ENCODE data around the gene AOPEP.
"Not testable (repeated sequence)": the region's sequence is repeated elsewhere in the genome, so short reads cannot be mapped to it uniquely, and the experiment has no call there.

The AOPEP gene

GRCh38 chr9:94829380-94830070, 103.0 kb downstream of the AOPEP start:
- H3K9ac ChIP-seq (ENCODE audit: low read length in 2 of 2): no peak overlapping the region
- peaks cover 7% of the 10 kb centered on the region for H3K4me1 ChIP-seq (ENCODE audit: control insufficient read depth, insufficient read depth, low read length)
- no peaks in the 10 kb centered on the region for H3K27me3 ChIP-seq (ENCODE audit: control insufficient read depth in 1 of 2, insufficient read depth in 2 of 2, low read length in 2 of 2)
- no peak overlapping the region for H3K27ac ChIP-seq (ENCODE audit: low read length)
- H3K9me3 ChIP-seq (ENCODE audit: control insufficient read depth in 2 of 2, low read length in 2 of 2): no peaks in the 10 kb centered on the region
- H3K36me3 ChIP-seq (ENCODE audit: control insufficient read depth in 2 of 2, insufficient read depth in 2 of 2, low read length in 2 of 2): no peaks in the 10 kb centered on the region
- H3K4me3 ChIP-seq (ENCODE audit: low read length in 2 of 2): no peak overlapping the region

- H3K4me3 ChIP-seq (ENCODE audit: low read length in 2 of 2); H3K36me3 ChIP-seq (ENCODE audit: control insufficient read depth in 2 of 2, insufficient read depth in 2 of 2, low read length in 2 of 2); H3K9me3 ChIP-seq (ENCODE audit: control insufficient read depth in 2 of 2, low read length in 2 of 2); H3K9ac ChIP-seq (ENCODE audit: low read length in 2 of 2); H3K4me1 ChIP-seq (ENCODE audit: control insufficient read depth, insufficient read depth, low read length); H3K27ac ChIP-seq (ENCODE audit: low read length); H3K27me3 ChIP-seq (ENCODE audit: control insufficient read depth in 1 of 2, insufficient read depth in 2 of 2, low read length in 2 of 2): not testable (repeated sequence)
Observed at GRCh38 chr9:94830071-94830604, 103.6 kb downstream of the AOPEP start.

GRCh38 chr9:94833802-94834201, 107.3 kb downstream of the AOPEP start:
- Histone ChIP-seq H3K4me3 (ENCODE audit: low read length in 2 of 2) (no peak overlapping the region), H3K9me3 (ENCODE audit: control insufficient read depth in 2 of 2, low read length in 2 of 2) (peaks cover 0 to 3% of the 10 kb centered on the region in 2 donors), H3K36me3 (ENCODE audit: control insufficient read depth in 2 of 2, insufficient read depth in 2 of 2, low read length in 2 of 2) (no peaks in the 10 kb centered on the region), H3K27me3 (ENCODE audit: control insufficient read depth in 1 of 2, insufficient read depth in 2 of 2, low read length in 2 of 2) (no peaks in the 10 kb centered on the region), H3K4me1 (ENCODE audit: control insufficient read depth, insufficient read depth, low read length) (no peaks in the 10 kb centered on the region), H3K9ac (ENCODE audit: low read length in 2 of 2) (no peak overlapping the region), H3K27ac (ENCODE audit: low read length) (no peak overlapping the region)

GRCh38 chr9:94837404-94837803, 110.9 kb downstream of the AOPEP start:
- Histone ChIP-seq H3K36me3 (ENCODE audit: control insufficient read depth in 2 of 2, insufficient read depth in 2 of 2, low read length in 2 of 2) (no peaks in the 10 kb centered on the region), H3K27me3 (ENCODE audit: control insufficient read depth in 1 of 2, insufficient read depth in 2 of 2, low read length in 2 of 2) (no peaks in the 10 kb centered on the region), H3K4me3 (ENCODE audit: low read length in 2 of 2) (no peak overlapping the region)

GRCh38 chr9:94839398-94839797, 112.9 kb downstream of the AOPEP start:
- Histone ChIP-seq H3K9me3 (ENCODE audit: control insufficient read depth in 2 of 2, low read length in 2 of 2) (peaks cover 0 to 3% of the 10 kb centered on the region in 2 donors), H3K9ac (ENCODE audit: low read length in 2 of 2) (no peak overlapping the region), H3K36me3 (ENCODE audit: control insufficient read depth in 2 of 2, insufficient read depth in 2 of 2, low read length in 2 of 2) (no peaks in the 10 kb centered on the region), H3K4me3 (ENCODE audit: low read length in 2 of 2) (no peak overlapping the region), H3K4me1 (ENCODE audit: control insufficient read depth, insufficient read depth, low read length) (no peaks in the 10 kb centered on the region), H3K27ac (ENCODE audit: low read length) (no peak overlapping the region), H3K27me3 (ENCODE audit: control insufficient read depth in 1 of 2, insufficient read depth in 2 of 2, low read length in 2 of 2) (no peaks in the 10 kb centered on the region)

More at GRCh38 chr9:94837404-94837803, 110.9 kb downstream of the AOPEP start:
- H3K9ac ChIP-seq (ENCODE audit: low read length in 2 of 2): no peak overlapping the region
- H3K27ac ChIP-seq (ENCODE audit: low read length): no peak overlapping the region
- peaks cover 0 to 3% of the 10 kb centered on the region in 2 donors for H3K9me3 ChIP-seq (ENCODE audit: control insufficient read depth in 2 of 2, low read length in 2 of 2)
- H3K4me1 ChIP-seq (ENCODE audit: control insufficient read depth, insufficient read depth, low read length): no peaks in the 10 kb centered on the region

GRCh38 chr9:94840738-94841137, 114.2 kb downstream of the AOPEP start:
- Histone ChIP-seq H3K36me3 (ENCODE audit: control insufficient read depth in 2 of 2, insufficient read depth in 2 of 2, low read length in 2 of 2) (no peaks in the 10 kb centered on the region), H3K27me3 (ENCODE audit: control insufficient read depth in 1 of 2, insufficient read depth in 2 of 2, low read length in 2 of 2) (no peaks in the 10 kb centered on the region), H3K4me1 (ENCODE audit: control insufficient read depth, insufficient read depth, low read length) (no peaks in the 10 kb centered on the region), H3K4me3 (ENCODE audit: low read length in 2 of 2) (no peak overlapping the region), H3K9ac (ENCODE audit: low read length in 2 of 2) (no peak overlapping the region), H3K27ac (ENCODE audit: low read length) (no peak overlapping the region), H3K9me3 (ENCODE audit: control insufficient read depth in 2 of 2, low read length in 2 of 2) (peaks cover 0 to 3% of the 10 kb centered on the region in 2 donors)

- no peaks in the 10 kb centered on the region for H3K36me3 ChIP-seq (ENCODE audit: control insufficient read depth in 2 of 2, insufficient read depth in 2 of 2, low read length in 2 of 2)
- H3K9ac ChIP-seq (ENCODE audit: low read length in 2 of 2): no peak overlapping the region
- no peak overlapping the region for H3K27ac ChIP-seq (ENCODE audit: low read length)
- H3K4me3 ChIP-seq (ENCODE audit: low read length in 2 of 2): no peak overlapping the region
- no peaks in the 10 kb centered on the region for H3K9me3 ChIP-seq (ENCODE audit: control insufficient read depth in 2 of 2, low read length in 2 of 2)
- no peaks in the 10 kb centered on the region for H3K27me3 ChIP-seq (ENCODE audit: control insufficient read depth in 1 of 2, insufficient read depth in 2 of 2, low read length in 2 of 2)
- no peaks in the 10 kb centered on the region for H3K4me1 ChIP-seq (ENCODE audit: control insufficient read depth, insufficient read depth, low read length)
Observed at GRCh38 chr9:94843134-94843533, 116.6 kb downstream of the AOPEP start.

- Histone ChIP-seq H3K4me1 (ENCODE audit: control insufficient read depth, insufficient read depth, low read length) (no peaks in the 10 kb centered on the region), H3K27me3 (ENCODE audit: control insufficient read depth in 1 of 2, insufficient read depth in 2 of 2, low read length in 2 of 2) (no peaks in the 10 kb centered on the region), H3K9me3 (ENCODE audit: control insufficient read depth in 2 of 2, low read length in 2 of 2) (no peaks in the 10 kb centered on the region), H3K9ac (ENCODE audit: low read length in 2 of 2) (no peak overlapping the region), H3K4me3 (ENCODE audit: low read length in 2 of 2) (no peak overlapping the region), H3K27ac (ENCODE audit: low read length) (no peak overlapping the region), H3K36me3 (ENCODE audit: control insufficient read depth in 2 of 2, insufficient read depth in 2 of 2, low read length in 2 of 2) (no peaks in the 10 kb centered on the region)
Observed at GRCh38 chr9:94846739-94847138, 120.2 kb downstream of the AOPEP start.

- Histone ChIP-seq H3K27me3 (ENCODE audit: control insufficient read depth in 1 of 2, insufficient read depth in 2 of 2, low read length in 2 of 2) (no peaks in the 10 kb centered on the region), H3K4me1 (ENCODE audit: control insufficient read depth, insufficient read depth, low read length) (no peaks in the 10 kb centered on the region), H3K27ac (ENCODE audit: low read length) (no peak overlapping the region), H3K4me3 (ENCODE audit: low read length in 2 of 2) (no peak overlapping the region), H3K9me3 (ENCODE audit: control insufficient read depth in 2 of 2, low read length in 2 of 2) (no peaks in the 10 kb centered on the region), H3K9ac (ENCODE audit: low read length in 2 of 2) (no peak overlapping the region), H3K36me3 (ENCODE audit: control insufficient read depth in 2 of 2, insufficient read depth in 2 of 2, low read length in 2 of 2) (no peaks in the 10 kb centered on the region)
Observed at GRCh38 chr9:94847486-94847885, 121.0 kb downstream of the AOPEP start.

DNA sequence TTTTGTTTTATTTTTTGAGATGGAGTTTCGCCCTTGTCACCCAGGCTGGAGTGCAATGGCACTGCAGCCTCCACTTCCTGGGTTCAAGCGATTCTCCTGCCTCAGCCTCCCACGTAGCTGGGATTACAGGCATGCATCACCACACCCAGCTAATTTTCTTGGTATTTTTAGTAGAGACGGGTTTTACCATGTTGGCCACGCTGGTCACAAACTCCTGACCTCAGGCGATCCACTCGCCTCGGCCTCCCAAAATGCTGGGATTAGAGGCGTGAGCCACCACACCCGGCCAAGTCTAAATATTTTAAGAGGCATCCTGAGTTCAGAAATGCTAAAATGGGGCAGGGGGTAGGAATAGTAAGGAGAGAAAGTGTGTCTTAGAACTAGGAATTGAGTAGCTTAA, 122.3 kb downstream of the AOPEP start:
- H3K36me3 ChIP-seq (ENCODE audit: control insufficient read depth in 2 of 2, insufficient read depth in 2 of 2, low read length in 2 of 2); H3K27ac ChIP-seq (ENCODE audit: low read length); H3K9ac ChIP-seq (ENCODE audit: low read length in 2 of 2); H3K4me1 ChIP-seq (ENCODE audit: control insufficient read depth, insufficient read depth, low read length); H3K27me3 ChIP-seq (ENCODE audit: control insufficient read depth in 1 of 2, insufficient read depth in 2 of 2, low read length in 2 of 2); H3K9me3 ChIP-seq (ENCODE audit: control insufficient read depth in 2 of 2, low read length in 2 of 2); H3K4me3 ChIP-seq (ENCODE audit: low read length in 2 of 2): not testable (repeated sequence)

Data from stomach smooth muscle (tissue), 2 donors.